Measurements from ENCODE around the gene OVAAL. TPM values are rescaled to one million over a fixed set of nuclear protein-coding genes. Genes with fewer than 3 reads are reported as not detected.

OVAAL gene
- total RNA-seq, 6 experiments from 2014 or later: not detected

- WGBS (ENCODE audit: insufficient coverage, low coverage, low lambda C conversion rate, missing lambda C conversion rate): 28% methylated on average over 6 of the region's 6 CpGs
- Histone ChIP-seq H3K36me3 (no peaks in the 10 kb centered on the region), H3K4me1 (no peaks in the 10 kb centered on the region), H3K27me3 (no peaks in the 10 kb centered on the region), H3K4me3 (no peak overlapping the region), H3K9me3 (no peaks in the 10 kb centered on the region), H3K27ac (no peak overlapping the region)
- no peak for TF ChIP-seq POLR2A (IDR thresholded peaks at IDR 0.05)
- TF ChIP-seq CTCF (IDR thresholded peaks at IDR 0.05): no peak
- intact Hi-C loops (cut with DNase I): no loop called here
- ATAC-seq (peak in 3 of 4 donors; percentile 35 to 95 (median 36)), DNase-seq (no peak)
Measured at GRCh38 chr1:180598333-180598974, 39.7 kb downstream of the OVAAL start.

GRCh38 chr1:180600343-180600742, 41.6 kb downstream of the OVAAL start:
- Histone ChIP-seq H3K4me3 (no peak overlapping the region), H3K36me3 (no peaks in the 10 kb centered on the region), H3K4me1 (no peaks in the 10 kb centered on the region), H3K27ac (no peak overlapping the region), H3K9me3 (no peaks in the 10 kb centered on the region), H3K27me3 (no peaks in the 10 kb centered on the region)
- TF ChIP-seq CTCF (IDR thresholded peaks at IDR 0.05) (no peak), POLR2A (IDR thresholded peaks at IDR 0.05) (no peak)
- DNase-seq (no peak), ATAC-seq (no peak)
- 100% methylated on average over 1 of the region's 1 CpG for WGBS (ENCODE audit: insufficient coverage, low coverage, low lambda C conversion rate, missing lambda C conversion rate)
- intact Hi-C loops (cut with DNase I): no loop called here

GRCh38 chr1:180601512-180601911, 42.7 kb downstream of the OVAAL start:
- intact Hi-C loops (cut with DNase I): no loop called here
- H3K27me3 ChIP-seq: no peaks in the 10 kb centered on the region
- H3K4me3 ChIP-seq: no peak overlapping the region
- H3K9me3 ChIP-seq: no peaks in the 10 kb centered on the region
- no peaks in the 10 kb centered on the region for H3K4me1 ChIP-seq
- no peak for TF ChIP-seq POLR2A (IDR thresholded peaks at IDR 0.05)
- DNase-seq (no peak), ATAC-seq (no peak)
- no peaks in the 10 kb centered on the region for H3K36me3 ChIP-seq
- 22% methylated on average over 1 of the region's 1 CpG for WGBS (ENCODE audit: insufficient coverage, low coverage, low lambda C conversion rate, missing lambda C conversion rate)
- H3K27ac ChIP-seq: no peak overlapping the region

GRCh38 chr1:180603223-180603849, 44.6 kb downstream of the OVAAL start:
- Histone ChIP-seq H3K27ac (no peak overlapping the region), H3K27me3 (no peaks in the 10 kb centered on the region), H3K36me3 (no peaks in the 10 kb centered on the region), H3K4me3 (no peak overlapping the region), H3K4me1 (no peaks in the 10 kb centered on the region), H3K9me3 (no peaks in the 10 kb centered on the region)
- ATAC-seq (peak in 2 of 4 donors; percentile 18 to 35), DNase-seq (no peak)
- TF ChIP-seq CTCF (IDR thresholded peaks at IDR 0.05) (no peak), POLR2A (IDR thresholded peaks at IDR 0.05) (no peak)
- 77% methylated on average over 5 of the region's 6 CpGs for WGBS (ENCODE audit: insufficient coverage, low coverage, low lambda C conversion rate, missing lambda C conversion rate)
- intact Hi-C loops (cut with DNase I): no loop called here

GRCh38 chr1:180603850-180604226, 45.1 kb downstream of the OVAAL start:
- ATAC-seq: no peak
- no peaks in the 10 kb centered on the region for H3K9me3 ChIP-seq
- no peak overlapping the region for H3K27ac ChIP-seq
- H3K4me3 ChIP-seq: no peak overlapping the region
- no peaks in the 10 kb centered on the region for H3K36me3 ChIP-seq
- WGBS (ENCODE audit: insufficient coverage, low coverage, low lambda C conversion rate, missing lambda C conversion rate): 91% methylated on average over 1 of the region's 2 CpGs
- H3K27me3 ChIP-seq: no peaks in the 10 kb centered on the region
- TF ChIP-seq CTCF (IDR thresholded peaks at IDR 0.05) (no peak), POLR2A (IDR thresholded peaks at IDR 0.05) (no peak)
- H3K4me1 ChIP-seq: no peaks in the 10 kb centered on the region
- intact Hi-C loops (cut with DNase I): no loop called here
- no peak for DNase-seq

Data from right lobe of liver (tissue), 6 donors.